ENCODE measurements around the gene CXCR5.

GRCh38 chr11:118886681-118887111 lies 3.0 kb downstream of the CXCR5 start:
- TF ChIP-seq CTCF (IDR thresholded peaks at IDR 0.05) (no peak), EZH2 (IDR thresholded peaks at IDR 0.05; ENCODE audit: borderline replicate concordance, insufficient read depth, low read depth, low read length, poor library complexity, severe bottlenecking) (no peak)
